Retinal pigment epithelial cell (primary cell): Measurements from ENCODE around the gene SLC24A4.

Experiments
- DNase-seq: peaks from one replicate; pipeline ENCODE4 v3.0.0-alpha.2; 2010; ENCODE audit warnings: low read depth
- H3K4me3 ChIP-seq: 2 replicates; pipeline ENCODE4 v1.5.1; 2011; ENCODE audit warnings: mild to moderate bottlenecking, low read length, control low read depth, moderate library complexity
- CTCF ChIP-seq: conservative IDR thresholded peaks from 2 replicates; pipeline ENCODE4 v1.5.1; 2011; ENCODE audit warnings: low read depth, low read length, control low read depth, inconsistent platforms

Gene SLC24A4

GRCh38 chr14:92539419-92539818, 216.5 kb downstream of the SLC24A4 start:
- H3K4me3 ChIP-seq, result no peak overlapping the region
- TF ChIP-seq CTCF, result no peak
- DNase-seq, result no peak

DNA sequence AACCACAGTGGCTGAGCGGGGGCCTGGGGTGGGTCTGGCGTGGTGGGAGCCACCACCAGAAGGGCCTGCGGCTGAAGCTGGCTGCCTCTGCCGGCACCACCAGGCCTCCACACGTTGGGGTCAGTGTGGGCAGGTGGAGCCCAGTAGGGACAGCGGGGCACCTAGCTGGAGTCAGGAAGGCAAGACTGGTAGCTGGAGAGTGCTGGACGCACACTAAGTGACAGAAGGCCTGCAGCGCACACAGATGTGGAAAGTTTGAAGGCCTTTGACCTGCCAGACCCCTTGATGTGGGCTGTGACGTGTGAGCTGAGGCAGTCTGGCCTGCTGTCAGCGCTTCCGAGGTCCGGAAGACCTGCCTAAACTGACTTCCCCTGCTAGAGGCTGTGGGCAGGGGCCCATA, 216.9 kb downstream of the SLC24A4 start:
- H3K4me3 ChIP-seq, result no peak overlapping the region
- no peak for TF ChIP-seq CTCF
- no peak for DNase-seq

GRCh38 chr14:92540472-92541048, 217.6 kb downstream of the SLC24A4 start:
- no peak overlapping the region for H3K4me3 ChIP-seq
- no peak for TF ChIP-seq CTCF
- peak; percentile 94 for DNase-seq

- no peak for DNase-seq
- TF ChIP-seq CTCF, result no peak
- H3K4me3 ChIP-seq, result no peak overlapping the region
Measured at GRCh38 chr14:92542766-92543554, 220.0 kb downstream of the SLC24A4 start.

- DNase-seq, result no peak
- no peak overlapping the region for H3K4me3 ChIP-seq
- TF ChIP-seq CTCF, result no peak
Measured at GRCh38 chr14:92544051-92544720, 221.2 kb downstream of the SLC24A4 start.

DNA sequence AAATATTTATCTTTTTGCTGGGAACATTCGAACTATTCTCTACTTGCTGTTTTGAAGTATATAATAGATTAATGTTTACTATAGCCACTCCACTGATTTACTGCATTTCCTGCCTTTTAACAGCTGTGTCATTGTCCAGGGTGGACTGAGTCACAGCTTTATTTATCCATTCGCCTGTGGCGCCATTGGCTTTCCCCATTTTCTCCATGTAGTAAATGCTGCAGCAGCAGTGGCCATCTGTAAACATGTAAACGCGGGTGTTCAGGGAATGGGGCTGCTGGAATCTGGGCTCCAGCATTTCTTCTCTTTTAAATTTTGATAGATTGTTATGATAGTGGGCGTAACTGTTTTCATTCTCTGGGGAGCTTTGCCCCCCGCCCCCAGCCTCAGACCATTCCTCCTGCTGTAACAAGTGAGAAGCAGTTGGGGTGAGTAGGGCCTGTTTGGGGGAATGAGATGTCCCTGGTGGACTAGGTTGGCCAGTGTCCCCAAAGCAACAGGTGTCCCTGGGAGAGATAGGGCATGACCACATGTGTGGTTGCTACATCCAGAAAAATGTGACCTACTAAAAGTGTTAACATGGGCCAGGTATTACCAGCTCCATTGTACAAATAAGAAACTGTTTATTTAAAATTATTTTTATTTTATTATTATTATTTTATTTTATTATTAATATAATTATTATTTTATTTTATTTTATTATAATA, 223.5 kb downstream of the SLC24A4 start:
- DNase-seq, result no peak
- TF ChIP-seq CTCF, result no peak
- no peak overlapping the region for H3K4me3 ChIP-seq
